ENCODE data around the gene DNMBP.
"Not testable (repeated sequence)": the region's sequence is repeated elsewhere in the genome, so short reads cannot be mapped to it uniquely, and the experiment has no call there.

DNMBP gene

GRCh38 chr10:99853655-99854054, 156.1 kb downstream of the DNMBP start:
- DNase-seq, result no peak

GRCh38 chr10:99852481-99853213, 157.1 kb downstream of the DNMBP start:
- DNase-seq, result no peak

- DNase-seq, result no peak
Observed at GRCh38 chr10:99851825-99852224, 157.9 kb downstream of the DNMBP start.

- DNase-seq, result no peak
Observed at GRCh38 chr10:99850767-99851340, 158.9 kb downstream of the DNMBP start.

GRCh38 chr10:99850021-99850766, 159.6 kb downstream of the DNMBP start:
- no peak for DNase-seq

GRCh38 chr10:99849536-99849935, 160.2 kb downstream of the DNMBP start:
- no peak for DNase-seq

- DNase-seq, result no peak
Observed at GRCh38 chr10:99849057-99849456, 160.7 kb downstream of the DNMBP start.

- DNase-seq, result peak; percentile 66
Observed at GRCh38 chr10:99845837-99846382, 163.8 kb downstream of the DNMBP start.

- DNase-seq, result no peak
Observed at GRCh38 chr10:99844433-99844955, 165.3 kb downstream of the DNMBP start.

GRCh38 chr10:99843310-99843709, 166.4 kb downstream of the DNMBP start:
- DNase-seq, result no peak

- no peak for DNase-seq
Observed at GRCh38 chr10:99841746-99842145, 168.0 kb downstream of the DNMBP start.

GRCh38 chr10:99840859-99841258, 168.9 kb downstream of the DNMBP start:
- DNase-seq, result not testable (repeated sequence)

- DNase-seq, result no peak
Observed at GRCh38 chr10:99836711-99837110, 173.0 kb downstream of the DNMBP start.

- DNase-seq, result no peak
Observed at GRCh38 chr10:99835947-99836346, 173.8 kb downstream of the DNMBP start.

- DNase-seq, result no peak
Observed at GRCh38 chr10:99834410-99834809, 175.3 kb downstream of the DNMBP start.

GRCh38 chr10:99832439-99832838, 177.3 kb downstream of the DNMBP start:
- no peak for DNase-seq

- DNase-seq, result no peak
Observed at GRCh38 chr10:99828464-99828863, 181.3 kb downstream of the DNMBP start.

GRCh38 chr10:99827936-99828335, 181.8 kb downstream of the DNMBP start:
- no peak for DNase-seq
